K562 (cell line): ENCODE data around the gene MIEF1. TPM values are rescaled to one million over a fixed set of nuclear protein-coding genes. Genes with fewer than 3 reads are reported as not detected.

Experiments used
- ATAC-seq: fragments of 200-7000 bp; cut with Tn5 transposase; 3 replicates; pipeline ENCODE4 v1.9.1; 2020; ENCODE audit warnings: moderate library complexity
- BruUV-seq: library from RNA; stranded (reverse); fragments of 400-500 nt; replicated peaks from 2 replicates; lab custom pipeline; 2021; lab: Mats Ljungman, UMichigan
- CTCF ChIA-PET: fragments of 300-600 bp; formaldehyde crosslinking; extraction: SDS; loops from one replicate; lab custom pipeline; 2021; ENCODE audit warnings: low intra/inter-chr PET ratio; lab: Yijun Ruan, JAX
- POLR2A ChIA-PET: fragments of 300-600, 350-650 bp; sonication (Branson Sonifier 250); formaldehyde crosslinking; extraction: SDS; loops from one replicate; lab custom pipeline; 2021; ENCODE audit warnings: antibody characterized with exemption, inconsistent platforms; lab: Yijun Ruan, JAX
- DNase-seq, 4 experiments: peaks; one replicate each; pipeline versions ENCODE4 v3.0.0 to v3.0.0-alpha.2; 2011 to 2018; ENCODE audit warnings: low spot score in 3 of 4, mixed read lengths in 3 of 4; ENCODE audit errors: extremely low read depth in 1 of 4
- FAIRE-seq: peaks from 2 replicates; lab custom pipeline; 2011; peaks lifted over from hg19 to GRCh38; lab: Jason Lieb, UNC
- H2AFZ ChIP-seq: 2 replicates; pipeline ENCODE4 v1.6.0; 2011; ENCODE audit warnings: low read depth, low read length, control low read depth, inconsistent platforms
- H3K27ac ChIP-seq: fragments of 200-600 bp; 3 replicates; pipeline ENCODE4 v1.8.0; 2011; ENCODE audit warnings: low read depth, mild to moderate bottlenecking, control low read depth, inconsistent platforms, low read length, moderate library complexity, mixed read lengths; ENCODE audit errors: extremely low read depth
- H3K27me3 ChIP-seq, 2 experiments: fragments of 300-600 bp in 1 of 2; 2 replicates in 1 of 2; 3 replicates in 1 of 2; pipeline versions ENCODE4 v1.6.0 to v1.8.0; 2011; ENCODE audit warnings: inconsistent platforms in 2 of 2, low read length in 2 of 2, mild to moderate bottlenecking in 1 of 2, mixed read lengths in 1 of 2, moderate library complexity in 1 of 2; ENCODE audit not compliant: control insufficient read depth in 2 of 2, insufficient read depth in 2 of 2
- H3K36me3 ChIP-seq: fragments of 300-600 bp; 3 replicates; pipeline ENCODE4 v1.8.0; 2011; ENCODE audit warnings: mild to moderate bottlenecking, low read length, inconsistent platforms; ENCODE audit not compliant: control insufficient read depth, insufficient read depth
- H3K4me1 ChIP-seq, 2 experiments: fragments of 200-600 bp in 1 of 2; replicated peaks in 1 of 2; 2 replicates in 1 of 2; 3 replicates in 1 of 2; pipeline versions ENCODE4 v1.5.1 to v1.8.0; 2011; ENCODE audit warnings: inconsistent platforms in 2 of 2, low read length in 2 of 2, mild to moderate bottlenecking in 1 of 2, mixed read lengths in 1 of 2, moderate library complexity in 1 of 2; ENCODE audit not compliant: control insufficient read depth in 2 of 2, insufficient read depth in 2 of 2
- H3K4me2 ChIP-seq: 2 replicates; pipeline ENCODE4 v1.6.1; 2011; ENCODE audit warnings: low read length, control low read depth, inconsistent platforms, mixed read lengths; ENCODE audit not compliant: insufficient read depth
- H3K4me3 ChIP-seq: fragments of 200-600 bp; sonication (generic), shearing (Covaris generic); 2 replicates; pipeline ENCODE4 v1.5.1; 2016; ENCODE audit warnings: control low read depth, inconsistent platforms
- H3K79me2 ChIP-seq: fragments of 200-600 bp; 3 replicates; pipeline ENCODE4 v1.8.0; 2011; ENCODE audit warnings: low read length, inconsistent platforms; ENCODE audit not compliant: control insufficient read depth, insufficient read depth
- H3K9ac ChIP-seq, 2 experiments: 2 replicates each; pipeline versions ENCODE4 v1.6.0 to v1.6.1; 2011; ENCODE audit warnings: low read depth in 2 of 2, low read length in 2 of 2, control low read depth in 1 of 2, inconsistent platforms in 1 of 2, mild to moderate bottlenecking in 1 of 2, mixed read lengths in 1 of 2; ENCODE audit not compliant: insufficient read depth in 1 of 2
- H3K9me1 ChIP-seq: one replicate; pipeline ENCODE4 v1.6.0; 2011; ENCODE audit warnings: inconsistent platforms, mild to moderate bottlenecking, low read length, moderate library complexity; ENCODE audit not compliant: control insufficient read depth, insufficient read depth
- H3K9me3 ChIP-seq: replicated peaks from 2 replicates; pipeline ENCODE4 v1.5.1; 2011; ENCODE audit warnings: low read depth, low read length, inconsistent platforms; ENCODE audit not compliant: control insufficient read depth, insufficient read depth
- H4K20me1 ChIP-seq: replicated peaks from 2 replicates; pipeline ENCODE4 v1.6.1; 2011; ENCODE audit warnings: low read length, inconsistent platforms, mixed read lengths; ENCODE audit not compliant: control insufficient read depth, insufficient read depth
- ARHGAP35 ChIP-seq: fragments of 450-650 bp; IDR thresholded peaks from 2 replicates; pipeline ENCODE4 v1.6.1; 2018; ENCODE audit not compliant: partially characterized antibody
- ATF1 ChIP-seq, 2 experiments: fragments of 450-650 bp in 1 of 2; IDR thresholded peaks; 2 replicates each; pipeline ENCODE4 v1.6.1; 2016; ENCODE audit warnings: missing compliant biosample characterization in 1 of 2, missing genetic modification characterization in 1 of 2
- DDX20 ChIP-seq: fragments of 450-650 bp; IDR thresholded peaks from 2 replicates; pipeline ENCODE4 v1.6.1; 2016; ENCODE audit warnings: missing genetic modification characterization, low read depth, mild to moderate bottlenecking, missing compliant biosample characterization, moderate library complexity
- EGR1 ChIP-seq: fragments of 450-650 bp; conservative IDR thresholded peaks from 2 replicates; pipeline ENCODE4 v1.6.1; 2017; ENCODE audit warnings: mild to moderate bottlenecking
- ELF2 ChIP-seq: fragments of 250-450 bp; sonication (Bioruptor Pico); IDR thresholded peaks from 2 replicates; pipeline ENCODE4 v1.5.0; 2021; ENCODE audit warnings: mild to moderate bottlenecking
- ETS2 ChIP-seq: IDR thresholded peaks from 2 replicates; pipeline ENCODE4 v1.6.1; 2016; ENCODE audit warnings: borderline replicate concordance, missing genetic modification characterization, mild to moderate bottlenecking, moderate library complexity, missing compliant biosample characterization; ENCODE audit not compliant: poor library complexity, severe bottlenecking
- HLTF ChIP-seq: fragments of 450-650 bp; IDR thresholded peaks from 2 replicates; pipeline ENCODE4 v1.6.1; 2016
- LEF1 ChIP-seq: fragments of 450-650 bp; IDR thresholded peaks from 2 replicates; pipeline ENCODE4 v1.6.1; 2016; ENCODE audit warnings: mild to moderate bottlenecking
- PHB2 ChIP-seq: fragments of 450-650 bp; IDR thresholded peaks from 2 replicates; pipeline ENCODE4 v1.6.1; 2017; ENCODE audit warnings: low read depth
- SIX5 ChIP-seq, 2 experiments: IDR thresholded peaks; 2 replicates each; pipeline ENCODE4 v1.6.1; 2011; ENCODE audit warnings: low read length in 2 of 2, borderline replicate concordance in 1 of 2, low read depth in 1 of 2, mild to moderate bottlenecking in 1 of 2, moderate library complexity in 1 of 2; ENCODE audit not compliant: insufficient read depth in 1 of 2
- TAF15 ChIP-seq: fragments of 200-400 bp; formaldehyde crosslinking; IDR thresholded peaks from 2 replicates; pipeline ENCODE4 v1.6.1; 2017; ENCODE audit warnings: mild to moderate bottlenecking, low read depth, low read length, moderate library complexity
- ZNF12 ChIP-seq: sonication (generic); formaldehyde crosslinking; IDR thresholded peaks from 2 replicates; pipeline ENCODE4 v1.4.0; 2020; ENCODE audit warnings: mild to moderate bottlenecking, missing genetic modification reagents
- WGBS: fragments of 100-300 bp; shearing (Covaris generic); methylation state at CpG from one replicate; pipeline ENCODE4 v1.1.6; 2016; ENCODE audit warnings: low coverage, mixed read lengths; ENCODE audit not compliant: insufficient coverage; ENCODE audit errors: missing lambda C conversion rate; 5-methylcytosine and 5-hydroxymethylcytosine counted together
- in situ Hi-C: fragments of 300-500 bp; cut with MboI; formaldehyde crosslinking; loops from 4 replicates; pipeline ENCODE4 v1.15.0; 2018; ENCODE audit warnings: inconsistent platforms, mixed read lengths
- intact Hi-C: fragments of 100-400 bp; cut with micrococcal nuclease; formaldehyde crosslinking; loops from 2 replicates; pipeline ENCODE4 v1.14.2; 2022
- polyA plus RNA-seq, 8 experiments: library from polyadenylated mRNA; depleted of rRNA in 4 of 8; stranded (reverse) in 5 of 8; unstranded in 3 of 8; fragments of >200 nt; fragmentation: Nextera tagmentation in 2 of 8; fragmentation: Illumina TruSeq in 1 of 8; extraction: Ambion mirVana in 2 of 8; extraction: Trizol in 1 of 8; gene quantifications; 2 replicates each; pipeline versions ENCODE4 v1.2.1 to v1.2.3, GENCODE V29; 2011 to 2014; ENCODE audit warnings: inconsistent platforms in 1 of 8, missing spikeins in 1 of 8
- total RNA-seq, 7 experiments: library from RNA; depleted of rRNA in 6 of 7; stranded (reverse); fragments of >200 nt in 6 of 7; fragmentation: Illumina TruSeq in 2 of 7; extraction: Trizol in 2 of 7; gene quantifications; 2 replicates each; pipeline versions ENCODE4 v1.2.1 to v1.2.3, GENCODE V29; 2011 to 2021; ENCODE audit warnings: low replicate concordance in 1 of 7

Gene MIEF1
- total and polyA plus RNA-seq, 9 of the 15 experiments (the other 6 are each of a cell fraction or from before 2014, with no cell fraction given) = 10.9 to 51.8 (median 25.5) TPM

GRCh38 chr22:39472570-39473556, 29.2 kb upstream of the MIEF1 start (continued):
- TF ChIP-seq SIX5 (IDR thresholded peaks at IDR 0.05; ENCODE audit: borderline replicate concordance in 1 of 2, insufficient read depth in 1 of 2, low read depth in 1 of 2, low read length in 2 of 2) (no peak), LEF1 (peak; percentile 52; the same call in 1 of the 2 replicates), TAF15 (no peak), ELF2 (CRISPR knock-in tag) (no peak), EGR1 (peak; percentile 60; the same call in 1 of the 2 replicates), ARHGAP35 (no peak), PHB2 (no peak), HLTF (no peak), ETS2 (tag) (no peak)
- TF ChIP-seq, all 486 proteins: peak for 109

- peak overlapping the region; percentile 92 for H3K27ac ChIP-seq
- peak overlapping the region; percentile 44 to 88 for H3K9ac ChIP-seq
- no peaks in the 10 kb centered on the region for H4K20me1 ChIP-seq
- intact Hi-C loops (no loop called here), in situ Hi-C loops (no loop called here)
- H3K4me1 ChIP-seq = peaks cover 51 to 86% of the 10 kb centered on the region in 2 experiments
- no peaks in the 10 kb centered on the region for H3K9me1 ChIP-seq
- no TSS peak for BruUV-seq
- peak overlapping the region; percentile 14 for H3K4me2 ChIP-seq
- ATAC-seq (no peak), DNase-seq (no peak), FAIRE-seq (no peak)
- H3K9me3 ChIP-seq = no peaks in the 10 kb centered on the region
- H3K36me3 ChIP-seq = peaks cover 9% of the 10 kb centered on the region; the same call in 2 of the 3 replicates
- H3K79me2 ChIP-seq = peaks cover 54% of the 10 kb centered on the region
- CTCF ChIA-PET = no interaction called here
- H3K27me3 ChIP-seq = no peaks in the 10 kb centered on the region
- POLR2A ChIA-PET = interaction anchor here (1.8 kb wide), 1 partner anchor 12 kb away, joined by 5 read pairs; no protein-coding TSS in a partner anchor
- no peak overlapping the region for H2AFZ ChIP-seq
- 80% methylated on average over 5 of the region's 5 CpGs for WGBS
- H3K4me3 ChIP-seq = no peak overlapping the region
- TF ChIP-seq ZNF12 (CRISPR knock-in tag) = no peak
- no peak for TF ChIP-seq ATF1 (CRISPR knock-in tag; IDR thresholded peaks at IDR 0.05)
- no peak for TF ChIP-seq ATF1 (tag; IDR thresholded peaks at IDR 0.05)
- no peak for TF ChIP-seq DDX20 (tag)
Observed at GRCh38 chr22:39473851-39474250, 28.2 kb upstream of the MIEF1 start.
